HG02763 (cell line): ENCODE data around the gene CD52.
"Not testable (repeated sequence)": the region's sequence is repeated elsewhere in the genome, so short reads cannot be mapped to it uniquely, and the experiment has no call there.

Experiments
- ATAC-seq: cut with Tn5 transposase; IDR thresholded peaks from one replicate; pipeline ENCODE4 v1.9.1; 2021; ENCODE audit warnings: mild to moderate bottlenecking, moderate library complexity; ENCODE audit not compliant: unreplicated experiment

Gene CD52

DNA sequence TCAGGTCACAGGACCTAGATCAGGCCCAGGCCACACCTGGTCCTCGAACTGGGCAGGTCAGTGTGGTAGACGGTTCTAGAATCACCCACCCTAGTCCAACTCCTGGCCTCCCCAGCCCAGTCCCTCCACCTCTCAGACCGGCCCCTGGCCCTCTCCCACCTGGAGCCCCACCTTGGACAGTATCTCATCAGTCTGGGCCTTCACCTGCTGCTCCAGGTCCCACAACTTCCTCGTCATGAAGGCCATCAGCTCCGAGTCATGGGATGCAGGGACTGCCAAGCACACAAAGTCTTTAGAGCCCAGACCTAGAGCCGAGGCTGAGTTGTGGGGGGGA lies 20.0 kb upstream of the CD52 start:
- no peak for ATAC-seq

DNA sequence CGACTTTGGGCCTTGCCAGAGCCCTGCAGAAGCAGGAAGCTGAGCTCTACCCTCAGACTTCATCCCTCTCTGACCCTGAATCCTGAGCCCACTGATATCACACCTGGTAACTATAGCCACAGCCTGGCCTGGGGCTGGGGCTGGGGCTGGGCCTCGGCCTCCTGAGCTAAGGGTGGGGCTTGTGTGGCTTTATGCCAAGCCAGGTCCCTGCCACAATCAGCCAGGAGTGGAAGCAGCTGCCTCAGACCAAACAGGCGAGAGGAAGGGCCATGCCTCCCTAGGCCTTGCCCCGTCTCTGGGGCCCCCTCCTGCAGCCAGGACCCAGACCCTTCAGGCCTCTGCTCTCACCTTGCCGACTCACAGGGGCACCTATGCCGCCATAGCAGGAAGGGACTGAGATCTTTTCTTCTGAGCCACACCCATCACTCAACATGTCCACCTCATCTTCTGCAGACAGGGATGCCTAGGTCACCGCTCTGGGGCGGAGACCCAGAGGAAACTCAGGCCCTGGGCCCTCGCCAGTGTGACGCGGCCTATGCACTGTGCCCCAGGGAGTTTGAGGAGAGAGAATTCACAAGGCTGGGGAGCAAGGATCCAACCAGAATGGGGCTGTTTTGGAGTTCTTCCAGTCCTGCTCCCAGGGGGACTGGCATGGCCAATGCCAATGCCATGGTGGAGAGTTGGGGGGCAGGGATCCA lies 17.0 kb upstream of the CD52 start:
- ATAC-seq: no peak

DNA sequence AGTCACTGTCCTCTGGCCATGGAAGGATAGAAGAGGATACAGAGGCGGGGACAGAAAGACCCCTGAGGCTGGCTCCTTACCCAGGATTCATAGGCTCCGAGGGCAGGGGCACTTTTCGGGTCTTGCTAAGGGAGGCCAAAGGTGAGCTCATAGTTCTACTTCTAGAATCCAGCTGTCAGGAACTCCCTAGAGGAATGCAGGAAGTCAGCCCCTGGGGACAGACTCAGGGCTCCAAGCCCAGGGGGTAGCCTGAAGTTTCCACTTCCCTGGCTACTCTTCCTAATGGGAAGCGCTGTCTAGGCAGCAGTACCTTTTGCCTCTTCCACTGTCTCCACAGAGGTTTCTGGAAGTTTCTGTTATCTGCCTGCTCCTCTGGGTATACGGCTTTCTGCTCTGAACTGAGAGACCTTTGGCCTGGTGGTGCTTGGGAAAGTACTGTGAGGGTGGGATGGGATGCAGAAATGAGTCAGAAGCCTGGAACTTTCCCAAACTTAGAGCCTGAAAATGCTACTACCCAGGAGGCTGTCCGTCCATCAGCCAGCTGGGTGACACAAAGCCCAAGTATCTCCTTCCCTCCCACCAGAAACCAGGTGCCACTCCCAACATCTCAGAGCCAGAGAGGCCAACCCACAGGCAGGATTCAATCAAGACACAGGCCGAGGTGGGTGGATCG lies 14.9 kb upstream of the CD52 start:
- no peak for ATAC-seq

DNA sequence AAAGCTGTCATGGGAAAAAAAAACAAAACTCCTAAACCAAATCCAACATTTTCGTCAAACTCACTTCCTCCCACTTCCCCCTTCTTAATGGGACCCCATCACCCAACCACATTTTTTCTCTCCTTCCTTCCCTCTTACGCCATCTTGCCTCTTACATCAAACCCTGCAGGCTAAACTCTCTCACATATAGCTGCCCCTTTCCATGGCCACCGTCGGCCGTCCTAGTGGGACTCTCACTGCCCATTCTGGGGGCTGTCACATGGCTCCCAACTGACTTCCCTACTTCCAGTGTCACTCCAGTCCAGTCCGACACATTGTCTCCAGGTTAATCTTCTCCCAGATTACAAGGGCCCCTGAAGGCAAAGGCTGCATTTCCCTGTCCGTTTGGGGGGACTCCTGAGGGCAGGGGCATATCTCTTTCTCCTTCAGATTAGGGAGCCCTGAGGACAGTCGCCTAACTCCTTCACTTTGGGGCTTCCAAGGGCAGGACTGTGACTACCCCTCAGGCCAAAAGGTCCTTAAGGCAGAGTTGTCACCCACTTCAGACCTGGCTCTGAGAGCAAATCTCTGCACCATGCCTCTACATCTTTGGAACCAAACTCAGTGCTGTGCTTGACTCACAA lies 12.0 kb upstream of the CD52 start:
- no peak for ATAC-seq

DNA sequence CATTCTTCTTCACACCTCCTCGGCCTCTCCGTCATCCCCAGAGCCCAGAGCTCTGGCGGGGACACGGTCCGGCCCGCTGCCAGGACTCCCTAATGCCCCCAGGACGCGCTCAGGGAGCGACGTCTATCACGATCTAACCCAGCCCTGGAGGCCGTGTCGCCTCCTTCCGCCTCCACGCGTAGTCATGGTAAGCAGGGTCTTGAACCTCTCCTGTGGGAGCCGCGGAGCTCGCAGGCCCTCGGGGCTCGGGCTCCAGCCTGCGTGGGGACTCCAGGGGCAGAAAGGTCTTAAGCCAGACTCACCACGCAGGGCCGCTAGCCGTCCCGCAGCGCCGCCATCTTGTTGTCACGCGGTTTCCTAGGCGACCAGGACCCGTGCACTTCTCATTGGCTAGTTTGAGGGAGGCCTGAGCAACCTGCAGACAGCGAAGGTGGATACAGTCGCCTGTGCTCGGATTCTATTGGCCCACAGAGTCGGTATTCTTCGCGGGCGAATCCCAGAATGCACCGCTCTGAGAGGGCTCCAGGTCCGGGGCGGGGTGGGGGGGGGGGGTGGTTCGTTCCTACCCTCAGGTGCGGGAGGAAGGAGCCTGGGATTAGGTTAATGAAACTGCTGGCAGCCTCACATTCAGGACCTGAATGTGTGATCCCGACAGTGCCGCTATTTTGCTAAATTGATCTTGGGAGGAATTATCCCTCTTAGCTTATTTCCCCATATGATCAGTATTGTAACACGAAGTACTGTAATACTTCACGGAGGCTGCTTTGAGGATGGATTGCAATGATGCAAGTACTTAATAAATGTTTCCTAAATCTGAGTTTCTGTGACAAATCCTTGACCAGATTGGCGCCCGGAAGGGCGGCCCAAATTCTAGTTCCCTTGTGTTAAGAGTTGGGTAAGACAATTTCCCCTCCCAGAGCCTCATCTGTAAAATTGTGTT lies 11.2 kb upstream of the CD52 start, which contains the start of gene UBXN11:
UBXN11 (minus strand) TSS at position 347 of the 940 bp plus-strand sequence. CDS start 3,753 bp downstream, outside the sequence.
- peak; percentile 99 for ATAC-seq

DNA sequence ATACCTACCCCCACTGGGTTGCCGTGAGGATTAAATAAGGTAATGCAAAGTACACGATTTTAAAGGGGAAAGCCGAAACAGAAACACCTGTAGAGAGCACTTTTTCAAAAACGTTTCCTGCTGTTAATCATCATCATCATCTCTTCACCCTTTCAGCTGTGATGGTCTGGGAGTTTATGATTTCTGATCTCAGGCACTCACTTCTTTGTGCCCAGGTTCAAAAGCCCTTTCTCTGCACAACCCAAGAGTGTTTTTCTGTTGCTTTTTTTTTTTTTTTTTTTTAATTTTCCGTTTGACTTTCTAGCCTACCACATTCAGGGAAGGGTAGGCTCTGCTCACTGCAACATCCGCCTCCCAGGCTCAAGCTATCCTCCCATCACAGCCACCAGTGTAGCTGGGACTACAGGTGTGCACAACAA lies 10.4 kb upstream of the CD52 start:
- no peak for ATAC-seq

DNA sequence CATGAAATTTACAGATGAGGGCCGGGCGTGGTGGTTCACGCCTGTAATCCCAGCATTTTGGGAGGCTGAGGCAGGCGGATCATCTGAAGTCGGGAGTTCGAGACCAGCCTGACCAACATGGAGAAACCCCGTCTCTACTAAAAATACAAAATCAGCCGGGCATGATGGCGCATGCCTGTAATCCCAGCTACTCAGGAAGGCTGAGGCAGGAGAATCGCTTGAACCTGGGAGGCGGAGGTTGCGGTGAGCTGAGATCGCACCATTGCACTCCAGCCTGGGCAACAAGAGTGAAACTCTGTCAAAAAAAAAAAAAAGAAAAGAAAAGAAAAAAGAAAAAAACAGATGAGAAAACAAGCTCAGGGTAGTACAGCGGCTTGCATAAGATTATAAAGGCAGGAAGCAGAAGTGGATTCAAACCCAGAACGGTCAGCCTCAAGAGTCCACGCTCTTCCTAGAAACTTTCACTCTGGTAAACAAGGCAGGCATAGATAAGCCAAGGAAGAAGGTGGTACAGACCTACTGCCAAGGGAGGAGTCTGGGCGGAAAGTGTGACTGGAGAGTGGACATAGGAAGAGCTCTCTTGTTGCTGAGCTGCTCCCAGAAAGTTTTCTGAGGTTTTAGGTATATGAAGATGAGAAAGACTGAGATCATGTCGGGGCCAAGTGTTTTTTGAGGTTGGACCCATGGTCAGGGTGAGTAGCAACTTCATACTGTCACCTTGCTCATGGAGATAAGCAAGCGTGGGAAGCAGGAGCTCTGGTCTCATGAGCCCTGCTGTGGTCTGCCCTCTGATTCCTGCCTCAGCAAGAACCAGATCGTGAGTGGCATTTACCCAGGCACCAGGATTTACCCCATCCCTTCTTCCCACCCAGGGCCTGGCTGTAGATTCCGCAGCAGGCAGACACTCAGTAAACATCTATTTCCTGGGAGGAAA lies 9.5 kb upstream of the CD52 start:
- ATAC-seq: not testable (repeated sequence)

DNA sequence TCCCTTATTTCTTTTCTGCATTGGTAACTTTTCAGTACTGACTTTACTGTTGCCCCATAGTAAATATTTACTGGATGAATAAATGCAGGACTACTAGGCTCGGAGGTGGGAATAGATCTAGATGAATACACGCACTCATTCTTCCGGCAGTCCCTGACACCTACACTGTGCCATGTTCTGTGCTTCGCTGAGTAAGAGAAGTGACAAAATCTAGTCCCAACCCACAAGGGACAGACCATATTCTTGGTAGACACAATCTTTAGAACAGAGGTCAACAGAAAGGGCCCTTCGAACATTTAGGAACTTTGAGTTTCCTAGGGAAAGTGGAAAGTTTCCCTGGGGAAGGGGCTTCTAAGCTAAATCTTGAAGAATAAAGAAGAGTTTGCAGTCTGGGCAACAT lies 3.3 kb upstream of the CD52 start:
- no peak for ATAC-seq

DNA sequence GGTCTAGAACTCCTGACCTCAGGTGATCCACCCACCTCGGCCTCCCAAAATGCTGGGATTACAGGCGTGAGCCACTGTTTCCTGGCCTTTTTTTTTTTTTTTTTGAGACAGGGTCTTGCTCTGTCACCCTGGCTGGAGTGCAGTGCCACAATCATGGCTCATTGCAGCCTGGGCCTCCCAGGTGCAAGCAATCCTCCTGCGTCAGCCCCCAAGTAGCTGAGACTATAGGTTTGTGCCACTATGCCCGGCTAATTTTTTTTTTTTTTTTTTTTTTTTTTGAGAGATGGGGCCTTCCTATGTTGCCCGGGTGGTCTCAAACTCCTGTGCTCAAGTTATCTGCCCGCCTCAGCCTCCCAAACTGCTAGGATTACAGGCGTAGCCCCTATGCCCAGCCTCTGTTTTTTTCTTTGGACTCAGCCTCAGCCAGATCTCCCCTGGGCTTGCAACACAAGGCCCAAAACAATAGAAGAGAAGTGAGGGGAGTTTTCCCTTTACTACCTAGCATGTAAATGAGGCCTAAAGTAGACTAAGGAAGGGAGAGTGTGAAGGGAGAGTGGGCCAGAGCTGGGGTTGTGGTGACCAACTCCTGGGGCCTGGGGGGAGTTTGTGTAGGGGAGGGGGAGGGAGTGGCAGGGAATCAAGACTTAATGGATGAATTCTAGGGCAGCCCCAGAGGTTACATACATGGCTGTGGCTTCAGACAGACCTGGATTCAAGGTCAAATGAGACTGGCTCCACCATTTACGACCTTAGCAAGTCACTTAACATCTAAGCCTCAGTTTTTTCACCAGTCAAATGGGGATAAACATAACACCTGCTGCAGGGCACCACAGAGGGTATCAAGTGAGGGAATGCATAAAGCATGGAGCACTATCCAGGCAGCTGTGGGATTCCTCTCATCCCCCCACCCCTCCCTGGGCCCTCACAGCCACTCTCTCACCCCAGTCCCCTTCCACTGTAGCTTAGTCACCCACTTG lies 1.6 kb upstream of the CD52 start:
- no peak for ATAC-seq

DNA sequence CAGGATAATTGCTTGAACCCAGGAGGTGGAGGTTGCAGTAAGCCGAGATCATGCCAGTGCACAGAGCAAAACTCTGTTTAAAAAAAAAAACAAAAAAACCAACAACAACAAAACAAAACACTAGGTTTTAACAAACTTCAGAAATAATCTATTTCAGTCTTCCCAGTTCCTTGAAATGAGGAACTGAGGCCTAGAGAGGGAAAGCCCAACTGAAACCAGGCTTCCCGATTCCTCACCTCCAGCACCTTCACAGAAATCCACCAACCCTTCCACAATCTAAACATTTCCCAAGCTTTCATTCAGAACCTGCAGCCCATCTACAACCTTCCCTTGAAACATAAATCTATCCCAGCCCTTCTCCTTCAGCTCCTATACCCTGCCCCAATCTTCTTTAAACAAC lies 612 bp upstream of the CD52 start:
- no peak for ATAC-seq

DNA sequence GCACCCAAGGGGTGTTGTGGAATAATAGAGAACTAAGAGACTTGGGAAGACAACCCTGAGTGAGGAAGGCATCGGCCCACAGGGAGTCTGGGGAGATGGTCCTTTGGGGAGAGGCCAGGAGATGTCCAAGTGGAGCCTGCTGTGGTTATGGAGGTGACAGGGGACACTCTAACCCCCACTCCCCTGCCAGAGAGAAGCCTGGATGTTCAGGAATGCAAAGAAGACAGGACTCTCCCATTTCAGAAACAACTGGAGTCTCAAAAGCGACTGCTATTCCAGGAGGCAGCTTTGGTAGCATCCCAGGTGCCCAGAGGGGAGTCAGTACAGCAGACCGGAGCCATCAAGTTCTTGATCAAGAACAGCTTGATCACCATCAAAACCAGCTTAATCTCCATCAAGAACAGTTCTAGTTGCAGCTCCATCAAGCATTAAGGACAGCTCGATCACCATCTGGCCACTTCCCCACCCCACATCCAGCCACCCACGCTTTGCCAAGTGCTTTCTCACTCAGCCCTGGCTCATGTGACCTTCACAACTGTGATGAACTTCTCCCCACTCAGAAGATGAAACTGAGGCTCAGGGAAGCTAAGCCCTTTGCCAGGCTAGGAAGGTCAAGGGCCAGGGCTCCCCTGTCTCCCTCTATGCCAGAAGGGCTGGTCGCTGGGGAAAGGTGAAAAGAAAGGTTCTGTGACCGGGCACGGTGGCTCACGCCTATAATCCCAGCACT lies 743 bp downstream of the CD52 start:
- no peak for ATAC-seq

DNA sequence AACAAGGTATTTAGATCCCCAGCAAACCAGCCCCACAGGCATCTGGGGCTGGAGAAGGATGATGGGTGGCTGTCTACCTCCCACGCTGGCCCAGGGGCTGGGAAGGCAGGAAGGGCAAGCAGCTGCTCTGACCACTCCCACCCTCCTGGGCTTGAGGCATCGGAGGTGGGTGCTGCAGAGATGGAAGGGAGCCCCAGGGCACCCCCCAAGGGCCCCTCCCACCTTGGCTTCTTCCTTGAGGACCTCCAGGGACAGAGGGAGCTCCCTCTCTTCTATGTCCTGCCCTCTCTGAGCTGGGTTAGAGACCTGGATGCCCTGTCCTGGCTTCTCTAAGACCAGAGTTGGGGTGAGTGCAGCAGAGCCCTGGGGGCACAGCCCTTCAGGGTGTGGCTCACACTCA lies 3.1 kb downstream of the CD52 start:
- ATAC-seq: no peak

DNA sequence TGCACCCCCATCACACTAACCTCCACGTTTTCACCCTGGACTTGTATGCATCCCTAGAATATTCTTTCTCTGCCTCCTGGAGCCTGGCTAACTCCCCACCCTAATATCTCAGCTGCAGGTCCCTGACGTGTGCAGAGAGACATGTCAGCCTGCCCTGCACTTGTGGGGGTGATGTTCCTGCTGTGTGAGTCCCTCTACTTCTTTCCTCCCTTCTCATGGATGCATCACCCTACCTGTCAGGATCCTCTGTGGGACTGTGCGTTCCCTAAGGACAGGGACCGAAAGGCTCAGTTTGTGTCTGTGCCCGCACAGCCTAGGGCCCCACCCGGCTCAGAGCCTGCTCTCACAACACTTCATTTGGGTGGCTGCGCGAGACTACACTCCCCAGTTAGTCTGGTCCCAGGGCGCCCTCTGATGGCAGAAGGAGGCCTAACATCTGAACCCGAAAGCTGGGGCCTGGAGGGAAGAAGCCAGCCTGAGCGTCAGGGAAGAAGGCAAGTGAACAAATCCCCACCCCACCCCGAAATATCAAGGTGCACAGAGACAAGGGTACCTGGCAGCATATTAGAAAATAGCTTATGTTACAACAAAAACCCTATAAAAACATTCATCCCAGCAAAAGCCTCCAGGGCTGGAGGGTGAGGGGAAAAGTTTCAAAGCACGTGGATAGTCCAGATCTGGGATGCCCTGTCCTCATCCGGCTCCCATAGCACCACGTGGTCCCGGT lies 3.7 kb downstream of the CD52 start:
- peak; percentile 35 for ATAC-seq

DNA sequence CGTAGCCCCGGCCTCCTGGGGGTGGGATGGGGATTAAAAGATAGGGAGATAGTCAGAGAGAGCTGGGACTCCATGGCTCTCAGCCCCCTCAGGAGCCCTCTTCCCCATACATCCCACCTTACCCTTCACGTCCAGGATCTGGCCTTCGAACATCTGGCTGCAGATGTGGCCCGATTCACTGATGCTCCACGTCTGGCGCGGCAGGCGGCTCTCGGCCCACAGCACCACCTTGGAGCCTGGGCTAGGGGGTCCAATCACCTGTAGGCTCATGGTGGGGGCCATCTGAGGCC lies 4.2 kb downstream of the CD52 start:
- ATAC-seq: no peak

DNA sequence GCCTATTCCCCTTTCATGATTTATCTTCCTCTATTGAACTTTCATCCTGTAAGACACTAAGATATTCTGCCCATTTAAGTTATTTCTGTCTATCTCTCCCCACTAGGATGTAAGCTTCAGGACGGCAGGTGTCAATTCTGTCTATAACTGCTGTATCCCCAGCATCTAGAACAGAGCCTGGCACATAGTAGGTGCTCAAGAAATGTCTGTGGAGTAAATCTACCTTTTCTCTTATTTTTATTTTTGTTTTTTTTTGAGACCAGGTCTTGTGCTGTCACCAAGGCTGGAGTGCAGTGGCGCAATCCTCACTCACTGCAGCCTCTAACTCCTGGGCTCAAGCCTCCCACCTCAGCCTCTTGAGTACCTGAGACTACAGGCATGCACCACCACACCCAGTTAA lies 5.6 kb downstream of the CD52 start:
- ATAC-seq: no peak

DNA sequence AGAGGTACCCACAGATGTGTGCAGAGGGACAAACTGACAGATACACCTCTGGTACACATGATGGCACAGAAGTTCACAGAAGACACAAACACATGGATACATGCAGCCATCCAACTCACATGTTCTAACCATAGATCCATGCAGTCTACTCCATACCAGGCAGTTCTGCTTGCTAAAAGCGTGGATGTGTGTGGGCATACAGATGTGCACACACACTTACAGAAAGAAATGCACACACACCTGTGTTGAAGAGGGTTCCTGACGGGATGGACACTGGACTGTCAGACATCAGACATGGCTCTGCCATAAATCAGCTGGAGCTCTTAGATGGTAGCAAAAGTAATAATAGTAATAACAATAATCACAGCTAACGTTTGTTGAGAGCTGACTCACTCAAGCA lies 6.8 kb downstream of the CD52 start:
- ATAC-seq: no peak

DNA sequence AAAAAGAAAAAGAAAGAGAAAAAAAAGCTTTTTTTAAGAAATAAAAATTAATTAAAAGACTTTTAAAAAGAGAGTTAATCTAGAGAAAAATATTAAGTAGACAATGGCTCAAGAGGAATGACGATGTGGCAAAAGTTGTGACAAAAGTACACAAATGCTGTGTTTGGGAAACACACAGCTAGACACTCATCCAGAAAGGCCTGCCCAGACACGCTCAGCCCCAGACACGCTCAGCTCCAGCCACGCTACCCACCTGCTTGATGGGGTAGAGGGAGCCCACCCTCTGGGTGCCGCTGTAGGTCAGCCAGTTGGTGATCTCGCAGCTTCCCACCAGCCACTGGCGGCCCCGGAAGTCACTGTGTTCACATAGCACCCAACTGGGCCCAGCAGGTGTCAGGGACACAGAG lies 10.2 kb downstream of the CD52 start:
- ATAC-seq: no peak

DNA sequence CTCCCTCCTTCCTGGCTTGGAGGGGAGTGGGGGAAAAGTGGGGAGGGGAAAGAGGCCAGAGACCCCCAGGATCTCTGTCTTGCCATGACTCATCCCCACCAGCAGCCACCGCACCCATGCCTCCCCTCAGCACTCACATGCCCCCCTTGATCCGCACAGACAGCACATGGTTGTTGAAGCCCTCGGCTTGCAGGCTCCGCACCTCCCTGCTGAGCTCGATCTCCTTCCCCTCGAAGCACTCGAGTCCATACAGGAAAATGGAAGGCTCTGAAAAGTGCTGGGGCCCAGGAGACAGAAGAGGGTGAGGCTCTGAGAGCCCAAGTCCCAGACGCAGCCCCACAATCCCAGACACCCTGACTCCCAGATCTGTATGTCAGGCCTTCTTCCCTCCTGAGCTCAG lies 10.8 kb downstream of the CD52 start:
- no peak for ATAC-seq
